Mucosa of gallbladder (tissue), 1 donor: ENCODE data around the gene VWCE. TPM values are rescaled to one million over a fixed set of nuclear protein-coding genes. Genes with fewer than 3 reads are reported as not detected.
"Not testable (repeated sequence)": the region's sequence is repeated elsewhere in the genome, so short reads cannot be mapped to it uniquely, and the experiment has no call there.

Experiments
- DNase-seq: peaks from one replicate; pipeline ENCODE4 v3.0.0-alpha.2; 2020; ENCODE audit warnings: low spot score
- total RNA-seq: library from RNA; stranded (reverse); gene quantifications from one replicate; pipeline ENCODE4 v1.2.1, GENCODE V29; 2021
- donor health status: DM: no; HTN: no; CAD: no.

Gene VWCE
- total RNA-seq, 1 donor from 2014 or later = 0.81 TPM

DNA sequence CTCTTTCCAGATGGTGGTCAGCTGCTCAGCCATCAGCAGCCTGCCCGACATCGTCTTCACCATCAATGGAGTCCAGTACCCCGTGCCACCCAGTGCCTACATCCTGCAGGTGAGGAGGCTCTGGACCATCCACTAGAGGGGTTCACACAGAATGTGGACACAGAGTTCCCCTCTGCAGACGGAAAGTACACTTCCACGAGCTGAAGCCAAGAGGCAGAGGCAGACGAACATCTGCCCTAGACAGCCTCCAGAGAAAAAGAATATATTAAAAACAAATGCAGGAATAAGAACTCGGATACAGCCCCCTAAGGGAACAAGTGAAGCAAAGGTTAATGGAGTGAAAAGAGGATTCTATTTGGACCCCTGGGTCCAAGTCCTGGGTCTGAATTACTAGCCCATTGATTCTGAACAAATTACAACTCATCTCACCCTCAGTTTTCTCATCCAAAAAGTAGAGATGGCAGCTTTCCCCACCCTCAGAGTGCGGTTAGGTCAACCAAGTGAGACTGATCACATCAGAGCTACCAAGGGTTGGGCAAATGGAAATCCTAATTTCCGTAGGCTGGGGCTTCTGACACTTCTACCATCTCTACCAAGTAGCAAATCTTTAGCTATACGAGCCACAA, 83.7 kb downstream of the VWCE start:
- not testable (repeated sequence) for DNase-seq

DNA sequence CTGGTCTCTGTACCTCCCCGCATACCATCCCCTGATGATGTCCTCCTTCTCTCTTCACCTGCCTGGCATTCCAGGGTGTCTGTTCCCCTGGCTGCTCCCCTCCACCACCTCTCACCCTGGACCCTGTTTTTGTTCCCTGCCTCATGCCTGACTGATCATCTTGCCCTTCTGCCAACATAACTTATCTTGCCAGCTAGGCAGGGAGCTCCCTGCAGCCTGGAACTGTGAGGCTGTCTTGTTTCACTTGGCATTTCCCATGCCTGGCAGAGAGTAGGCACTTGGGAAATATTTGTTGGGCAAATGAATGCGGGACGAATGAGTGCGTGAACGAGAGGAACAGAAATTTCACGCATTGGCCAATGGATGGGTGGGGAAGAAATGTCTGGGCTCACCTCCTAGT, 84.5 kb downstream of the VWCE start:
- not testable (repeated sequence) for DNase-seq

Other genes with a start within 250 kb of the VWCE start
- 3.5 TPM for gene CD5, start 192.8 kb downstream of the VWCE start, total RNA-seq
- 34.5 TPM for gene VPS37C, start 133.9 kb downstream of the VWCE start, total RNA-seq
- 0.26 TPM for gene PGA3, start 91.8 kb downstream of the VWCE start, total RNA-seq
- not detected for gene PGA4, start 73.0 kb downstream of the VWCE start, total RNA-seq
- gene PGA5, start 54.1 kb downstream of the VWCE start, total RNA-seq = not detected
- 160 TPM for gene DDB1, start 37.8 kb upstream of the VWCE start, total RNA-seq
- gene TKFC, start 37.9 kb upstream of the VWCE start, total RNA-seq = 67.8 TPM
- gene CYB561A3, start 66.6 kb upstream of the VWCE start, total RNA-seq = 44.8 TPM
- gene TMEM138, start 67.1 kb upstream of the VWCE start, total RNA-seq = 38.4 TPM
- gene TMEM216, start 97.3 kb upstream of the VWCE start, total RNA-seq = 10.0 TPM
- gene CPSF7, start 134.7 kb upstream of the VWCE start, total RNA-seq = 77.1 TPM
- 39.8 TPM for gene SDHAF2, start 134.8 kb upstream of the VWCE start, total RNA-seq
- gene LRRC10B, start 213.4 kb upstream of the VWCE start, total RNA-seq = 0.46 TPM